ENCODE measurements around the gene GCK. TPM values are rescaled to one million over a fixed set of nuclear protein-coding genes. Genes with fewer than 3 reads are reported as not detected.

The GCK gene
- total and polyA plus RNA-seq, 2 donors (not counting 3 experiments of a cell fraction or from before 2014, with no cell fraction given) = 0.17 to 0.51 TPM

GRCh38 chr7:44167920-44168319 lies 21.3 kb downstream of the GCK start:
- no peak overlapping the region for H3K4me3 ChIP-seq (replicated peaks in 1 of 3; ENCODE audit: insufficient read depth in 1 of 3, low read depth in 1 of 3, low read length in 3 of 3)
- FAIRE-seq (no peak), DNase-seq (ENCODE audit: low read depth, low spot score) (no peak)
- no peaks in the 10 kb centered on the region for H3K79me2 ChIP-seq (ENCODE audit: control insufficient read depth, insufficient read depth, low read length)
- no peaks in the 10 kb centered on the region for H3K36me3 ChIP-seq (ENCODE audit: control insufficient read depth in 2 of 2, extremely low read depth in 1 of 2, insufficient read depth in 2 of 2, low read length in 2 of 2)
- intact Hi-C loops (cut with micrococcal nuclease) (no loop called here), dilution Hi-C loops (cut with MboI; ENCODE audit: extremely low pct_ligation_motif_present, low sequenced_read_pairs) (no loop called here)
- H3K9me1 ChIP-seq (replicated peaks; ENCODE audit: control insufficient read depth, extremely low read depth, insufficient read depth, low read length) = no peaks in the 10 kb centered on the region
- H3K9ac ChIP-seq (replicated peaks; ENCODE audit: extremely low read depth, insufficient read depth, low read length) = no peak overlapping the region
- H4K20me1 ChIP-seq (replicated peaks; ENCODE audit: control insufficient read depth, extremely low read depth, insufficient read depth, low read length) = no peaks in the 10 kb centered on the region
- CTCF ChIA-PET = interaction anchor here (0.9 kb wide), 1 partner anchor 28 kb away, joined by 4 read pairs; no protein-coding TSS in a partner anchor
- H3K27me3 ChIP-seq (ENCODE audit: control insufficient read depth in 2 of 2, insufficient read depth in 2 of 2, low read length in 2 of 2) = peaks cover 16 to 28% of the 10 kb centered on the region in 2 experiments
- no peak overlapping the region for H3K27ac ChIP-seq (ENCODE audit: insufficient read depth, low read depth, low read length)
- POLR2A ChIA-PET = interaction anchor here (0.7 kb wide), 1 partner anchor 414 kb away, joined by 3 read pairs; the partner anchor contains the start of gene TMED4
- H3K9me3 ChIP-seq (replicated peaks; ENCODE audit: control insufficient read depth, insufficient read depth, low read length) = no peaks in the 10 kb centered on the region
- no peaks in the 10 kb centered on the region for H3K4me1 ChIP-seq (ENCODE audit: control insufficient read depth, extremely low read depth, insufficient read depth, low read length)
- TF ChIP-seq MYC (IDR thresholded peaks at IDR 0.05; ENCODE audit: low read depth, low read length) = no peak
- H3K4me2 ChIP-seq (ENCODE audit: insufficient read depth, low read length) = no peak overlapping the region
- H2AFZ ChIP-seq (ENCODE audit: low read depth, low read length) = no peak overlapping the region
- BruUV-seq (replicated peaks) = no TSS peak

GRCh38 chr7:44163591-44163990 lies 25.6 kb downstream of the GCK start:
- Histone ChIP-seq H3K9me3 (replicated peaks; ENCODE audit: control insufficient read depth, insufficient read depth, low read length) (no peaks in the 10 kb centered on the region), H3K4me2 (ENCODE audit: insufficient read depth, low read length) (no peak overlapping the region), H3K4me1 (ENCODE audit: control insufficient read depth, extremely low read depth, insufficient read depth, low read length) (no peaks in the 10 kb centered on the region), H3K36me3 (ENCODE audit: control insufficient read depth in 2 of 2, extremely low read depth in 1 of 2, insufficient read depth in 2 of 2, low read length in 2 of 2) (no peaks in the 10 kb centered on the region), H2AFZ (ENCODE audit: low read depth, low read length) (no peak overlapping the region), H3K27ac (ENCODE audit: insufficient read depth, low read depth, low read length) (no peak overlapping the region), H4K20me1 (replicated peaks; ENCODE audit: control insufficient read depth, extremely low read depth, insufficient read depth, low read length) (no peaks in the 10 kb centered on the region), H3K4me3 (replicated peaks in 1 of 3; ENCODE audit: insufficient read depth in 1 of 3, low read depth in 1 of 3, low read length in 3 of 3) (no peak overlapping the region), H3K27me3 (ENCODE audit: control insufficient read depth in 2 of 2, insufficient read depth in 2 of 2, low read length in 2 of 2) (peaks cover 19 to 36% of the 10 kb centered on the region in 2 experiments), H3K9ac (replicated peaks; ENCODE audit: extremely low read depth, insufficient read depth, low read length) (no peak overlapping the region), H3K9me1 (replicated peaks; ENCODE audit: control insufficient read depth, extremely low read depth, insufficient read depth, low read length) (no peaks in the 10 kb centered on the region), H3K79me2 (ENCODE audit: control insufficient read depth, insufficient read depth, low read length) (no peaks in the 10 kb centered on the region)
- BruUV-seq (replicated peaks) = no TSS peak
- dilution Hi-C loops (cut with MboI; ENCODE audit: extremely low pct_ligation_motif_present, low sequenced_read_pairs) (no loop called here), intact Hi-C loops (cut with micrococcal nuclease) (no loop called here)
- POLR2A ChIA-PET = no interaction called here
- no peak for FAIRE-seq
- DNase-seq (ENCODE audit: low read depth, low spot score) = no peak
- TF ChIP-seq MAX (IDR thresholded peaks at IDR 0.05; ENCODE audit: insufficient read depth, insufficient read length) (no peak), MYC (IDR thresholded peaks at IDR 0.05; ENCODE audit: low read depth, low read length) (no peak), POLR2AphosphoS5 (IDR thresholded peaks at IDR 0.05; ENCODE audit: insufficient read depth, low read depth, low read length) (no peak), GATA2 (IDR thresholded peaks at IDR 0.05; ENCODE audit: insufficient read depth, insufficient read length, low read depth, low read length) (no peak), EZH2 (IDR thresholded peaks at IDR 0.05; ENCODE audit: borderline replicate concordance, low read depth, low read length, severe bottlenecking) (no peak), FOS (IDR thresholded peaks at IDR 0.05; ENCODE audit: borderline replicate concordance, insufficient read depth, low read length) (no peak), JUN (IDR thresholded peaks at IDR 0.05; ENCODE audit: borderline replicate concordance, insufficient read depth, insufficient read length, low read depth) (no peak), CTCF (IDR thresholded peaks at IDR 0.05; ENCODE audit: extremely low read depth in 1 of 2, insufficient read depth in 1 of 2, low read depth in 1 of 2, low read length in 2 of 2) (no peak), POLR2A (IDR thresholded peaks at IDR 0.05; ENCODE audit: low read depth, low read length) (no peak)
- CTCF ChIA-PET = interaction anchor here (0.9 kb wide), 1 partner anchor 13 kb away, joined by 5 read pairs; no protein-coding TSS in a partner anchor
